IPS-18c (cell line): ENCODE results near the gene ZNF783.
"Not testable (repeated sequence)": the region's sequence is repeated elsewhere in the genome, so short reads cannot be mapped to it uniquely, and the experiment has no call there.

Source experiments
- H3K4me3 ChIP-seq: 2 replicates; pipeline ENCODE4 v1.7.0; 2013; ENCODE audit warnings: low read depth, mild to moderate bottlenecking, low read length, moderate library complexity; ENCODE audit not compliant: insufficient read depth
- H3K9me3 ChIP-seq: one replicate; pipeline ENCODE4 v1.6.1; 2013; ENCODE audit warnings: mild to moderate bottlenecking, low read length, moderate library complexity; ENCODE audit not compliant: control insufficient read depth, insufficient read depth

Gene ZNF783

DNA sequence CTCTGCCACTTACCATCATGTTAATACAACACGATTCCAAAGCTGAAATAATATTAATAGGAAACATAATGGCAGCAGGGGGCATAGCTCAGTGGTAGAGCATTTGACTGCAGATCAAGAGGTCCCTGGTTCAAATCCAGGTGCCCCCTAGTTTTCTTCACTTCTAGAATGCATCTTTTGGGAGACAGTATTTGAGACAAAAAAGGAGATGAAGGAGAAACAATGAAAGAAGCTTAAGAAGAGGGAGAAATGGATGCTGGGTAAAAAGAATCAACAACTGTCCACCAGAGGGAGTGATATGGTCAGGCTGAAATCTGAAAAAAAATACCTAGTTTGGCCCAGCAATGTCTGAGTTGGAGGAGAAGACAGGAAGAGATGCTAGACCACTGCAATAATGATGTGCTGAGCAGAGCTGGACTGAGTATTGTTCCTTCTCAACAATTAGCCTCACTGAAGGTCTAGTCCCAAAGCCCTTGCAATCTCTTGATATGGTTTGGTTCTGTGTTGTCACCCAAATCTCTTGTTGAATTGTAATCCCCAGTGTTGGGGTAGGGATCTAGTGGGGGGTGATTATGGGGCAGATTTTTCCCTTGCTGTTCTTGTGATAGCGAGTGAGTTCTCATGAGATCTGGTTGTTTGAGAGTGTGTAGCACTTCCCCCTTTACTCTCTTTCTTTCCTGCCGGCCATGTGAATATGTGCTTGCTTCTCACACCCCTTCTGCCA is 48.3 kb downstream of the ZNF783 start:
- Histone ChIP-seq H3K4me3 (no peak overlapping the region), H3K9me3 (peaks cover 2% of the 10 kb centered on the region)

DNA sequence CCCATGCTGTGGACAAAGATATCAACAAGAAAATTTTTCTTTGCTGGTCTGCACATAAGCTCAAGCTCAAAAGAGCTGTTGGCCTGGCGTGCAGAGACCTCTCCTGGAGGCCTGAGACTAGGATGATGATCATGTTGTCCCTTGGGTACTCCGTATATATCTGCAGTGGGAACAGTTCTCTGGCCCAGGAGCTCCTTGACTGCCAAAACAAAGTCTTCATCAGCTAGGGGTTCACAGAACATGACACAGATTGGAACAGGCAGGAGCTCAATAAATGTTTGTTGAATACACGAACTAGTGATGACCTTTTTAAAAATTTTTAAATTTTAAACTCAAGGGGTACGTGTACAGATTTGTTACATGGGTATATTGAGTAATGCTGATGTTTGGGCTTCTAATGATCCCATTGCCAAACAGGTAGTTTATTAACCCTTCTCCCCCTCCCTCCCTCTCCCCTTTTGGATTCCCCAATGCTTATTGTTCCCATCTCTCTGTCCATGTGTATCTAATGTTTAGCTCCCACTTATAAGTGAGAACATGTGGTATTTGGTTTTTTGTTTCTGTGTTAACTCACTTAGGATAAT is 49.1 kb downstream of the ZNF783 start:
- no peak overlapping the region for H3K4me3 ChIP-seq
- peaks cover 2% of the 10 kb centered on the region for H3K9me3 ChIP-seq

DNA sequence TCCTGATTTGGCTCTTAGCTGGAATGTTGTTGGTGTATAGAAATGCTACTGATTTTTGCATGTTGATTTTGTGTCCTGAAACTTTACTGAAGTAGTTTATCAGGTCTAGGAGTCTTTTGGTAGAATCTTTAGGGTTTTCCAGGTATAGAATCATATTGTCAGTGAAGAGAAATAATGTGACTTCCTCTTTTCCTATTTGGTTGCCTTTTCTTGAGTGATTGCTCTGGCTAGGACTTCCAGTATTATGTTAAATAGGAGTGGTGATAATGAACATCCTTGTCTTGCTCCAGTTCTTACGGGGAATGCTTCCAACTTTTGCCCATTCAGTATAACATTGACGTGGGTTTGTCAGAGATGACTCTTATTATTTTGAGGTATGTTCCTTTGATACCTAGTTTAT is 52.0 kb downstream of the ZNF783 start:
- H3K9me3 ChIP-seq = peaks cover 2% of the 10 kb centered on the region
- H3K4me3 ChIP-seq = no peak overlapping the region

DNA sequence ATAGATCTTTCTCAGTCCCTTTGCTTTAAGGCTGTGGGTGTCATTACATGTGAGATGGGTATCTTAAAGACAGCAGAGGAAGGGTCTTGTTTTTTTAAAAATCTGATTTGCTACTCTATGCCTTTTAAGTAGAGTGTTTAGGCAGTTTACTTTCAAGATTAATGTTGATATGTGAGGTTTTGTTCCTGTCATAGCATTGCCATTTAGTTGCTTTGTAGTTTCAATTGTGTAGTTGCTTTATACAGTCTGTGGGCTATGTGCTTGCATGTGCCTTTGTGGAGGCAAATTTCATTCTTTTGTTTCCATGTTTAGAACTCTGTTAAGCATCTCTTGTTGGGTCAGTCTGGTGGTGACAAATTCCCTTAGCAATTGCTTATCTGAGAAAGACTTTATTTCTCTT is 54.6 kb downstream of the ZNF783 start:
- Histone ChIP-seq H3K9me3 (no peaks in the 10 kb centered on the region), H3K4me3 (no peak overlapping the region)

DNA sequence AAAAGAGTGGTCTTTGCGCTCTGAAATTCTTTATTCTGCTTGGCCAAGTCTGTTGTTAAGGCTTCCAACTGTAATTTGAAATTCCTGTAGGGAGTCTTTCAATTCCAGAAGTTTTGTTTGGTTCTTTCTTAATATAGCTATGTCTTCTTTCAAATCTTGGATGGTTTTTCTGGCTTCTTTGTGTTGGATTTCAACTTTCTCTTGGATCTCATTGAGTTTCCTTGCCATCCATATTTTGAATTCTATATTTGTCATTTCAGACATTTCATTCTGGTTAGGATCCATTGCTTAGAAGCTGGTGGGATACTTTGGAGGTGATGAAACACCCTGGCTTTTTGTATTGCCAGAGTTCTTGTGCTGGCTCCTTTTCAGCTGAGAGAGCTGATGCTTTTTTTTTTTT is 55.5 kb downstream of the ZNF783 start:
- Histone ChIP-seq H3K9me3 (no peaks in the 10 kb centered on the region), H3K4me3 (no peak overlapping the region)

DNA sequence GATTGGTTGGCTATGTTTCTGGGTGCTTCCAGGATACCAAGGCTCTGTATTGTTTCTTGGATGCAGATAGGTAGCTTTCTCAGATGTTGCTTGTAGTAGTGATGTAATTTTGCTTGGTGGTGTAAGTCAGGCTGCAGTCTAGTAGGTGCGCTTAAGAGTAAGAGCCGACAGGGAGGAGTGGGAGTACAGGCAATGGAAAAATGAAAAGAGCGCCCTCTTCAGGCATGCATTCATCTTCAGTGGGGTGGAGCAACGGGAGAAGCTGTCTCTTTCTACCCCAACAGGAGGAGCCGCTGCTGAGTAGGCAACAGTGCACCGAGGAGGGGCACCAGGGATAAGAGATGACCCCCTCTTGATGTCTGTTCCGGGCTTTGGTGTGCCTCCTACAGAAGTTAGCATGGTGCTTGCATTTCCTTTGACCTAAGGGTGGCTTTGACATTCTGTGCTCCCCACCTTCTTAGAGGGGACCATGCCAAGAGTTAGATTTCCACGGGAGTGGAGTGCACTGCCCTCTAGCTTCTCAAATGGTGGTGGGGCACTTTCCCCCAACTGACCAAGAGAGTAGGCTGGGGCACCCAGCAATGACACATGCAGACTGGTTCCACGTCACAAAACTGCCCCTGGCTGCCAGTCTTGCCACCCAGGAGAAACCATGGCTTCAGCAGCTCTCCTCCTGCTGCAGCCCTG is 56.1 kb downstream of the ZNF783 start:
- Histone ChIP-seq H3K9me3 (no peaks in the 10 kb centered on the region), H3K4me3 (no peak overlapping the region)

DNA sequence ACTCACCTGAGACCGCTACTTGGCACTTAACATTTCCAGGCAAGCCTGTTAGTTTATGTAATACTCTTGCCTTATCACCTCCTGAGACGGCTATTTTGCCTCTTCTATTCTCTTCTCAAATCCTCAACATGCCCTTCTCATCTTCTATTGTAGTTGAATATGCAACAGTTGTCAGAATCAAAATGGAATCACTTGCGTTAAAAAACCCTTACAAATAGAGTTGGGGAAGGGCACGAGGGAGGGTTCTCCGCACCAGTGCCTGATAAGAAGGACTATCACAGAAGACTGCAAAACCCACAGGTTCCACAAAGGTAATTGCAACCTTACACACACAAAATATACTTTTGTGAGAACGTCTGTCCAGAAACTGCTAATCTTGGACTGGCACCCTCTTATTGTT is 57.4 kb downstream of the ZNF783 start:
- Histone ChIP-seq H3K9me3 (no peaks in the 10 kb centered on the region), H3K4me3 (no peak overlapping the region)

DNA sequence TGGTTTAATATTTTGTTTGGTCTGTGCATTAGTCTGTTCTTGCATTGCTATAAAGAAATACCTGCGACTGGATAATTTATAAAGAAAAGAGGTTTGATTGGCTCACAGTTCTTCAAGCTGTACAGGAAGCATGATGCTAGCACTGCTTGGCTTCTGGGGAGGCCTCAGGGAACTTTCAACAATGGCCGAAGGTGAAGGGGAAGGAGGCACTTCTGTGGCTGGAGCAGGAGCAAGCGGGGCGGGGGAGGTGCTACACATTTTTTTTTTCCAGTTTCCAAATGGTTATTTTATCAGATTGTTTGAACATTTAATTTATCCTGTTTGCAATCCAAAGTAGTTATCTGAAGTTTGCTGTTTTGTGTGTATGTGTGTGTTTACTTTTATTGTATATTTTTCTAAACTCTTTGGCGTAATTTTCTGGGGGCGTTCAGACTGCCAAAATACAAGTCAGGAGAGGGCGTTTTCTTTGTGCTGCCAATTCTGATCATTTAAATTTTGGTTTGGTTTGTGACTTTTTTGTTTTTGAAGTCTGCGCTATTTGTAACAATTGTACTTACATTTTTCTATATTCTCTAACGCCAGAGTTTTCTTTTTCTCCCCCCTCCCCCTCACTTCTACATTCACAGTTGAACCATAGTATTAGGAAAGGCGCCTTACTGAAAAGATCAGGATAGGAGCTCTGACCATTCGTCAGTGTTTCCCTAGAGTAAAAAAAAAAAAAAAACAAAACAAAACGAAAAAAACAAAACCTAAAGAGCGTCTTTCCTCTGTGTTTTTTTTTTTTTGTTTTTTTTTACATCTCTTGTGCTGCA is 58.5 kb downstream of the ZNF783 start:
- no peak overlapping the region for H3K4me3 ChIP-seq
- no peaks in the 10 kb centered on the region for H3K9me3 ChIP-seq

DNA sequence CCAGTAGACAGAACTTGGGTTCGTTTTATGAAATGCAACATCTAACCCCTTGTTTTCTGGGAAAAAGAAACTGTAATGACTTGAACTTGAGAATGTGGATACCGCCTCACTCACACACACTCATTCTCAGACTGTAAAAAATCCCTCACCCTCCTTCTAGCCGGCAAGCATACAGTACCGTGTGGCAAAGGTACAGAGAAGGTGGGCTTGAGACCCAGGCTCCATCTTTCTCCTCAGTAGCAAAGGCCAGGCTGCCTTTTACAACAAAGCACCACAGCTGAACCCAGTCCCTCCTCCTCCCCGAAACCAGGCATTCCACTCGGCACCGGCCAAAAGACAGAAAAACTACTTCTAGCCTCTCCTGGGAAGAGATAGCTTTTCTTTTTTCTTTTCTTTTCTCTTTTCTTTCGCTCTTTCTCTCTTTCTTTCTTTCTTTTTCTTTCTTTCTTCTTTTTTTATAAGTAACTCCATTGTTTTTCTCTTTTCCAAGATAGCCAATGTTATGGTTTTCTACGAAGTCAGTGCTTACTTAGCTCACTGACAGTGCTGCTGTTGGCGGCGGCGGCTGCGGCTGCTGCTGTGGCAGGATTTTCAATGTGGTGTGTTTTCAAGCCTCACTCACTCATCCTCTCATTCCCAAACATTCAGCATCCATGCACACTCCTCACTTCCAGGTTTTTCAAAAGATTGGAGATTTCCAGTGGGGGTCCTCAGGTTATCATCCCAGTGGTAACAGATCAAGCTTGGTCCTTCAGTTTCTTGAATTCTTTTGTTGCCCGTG is 59.3 kb downstream of the ZNF783 start:
- H3K9me3 ChIP-seq = not testable (repeated sequence)
- peak overlapping the region; percentile 0; the same call in 1 of the 2 replicates for H3K4me3 ChIP-seq

DNA sequence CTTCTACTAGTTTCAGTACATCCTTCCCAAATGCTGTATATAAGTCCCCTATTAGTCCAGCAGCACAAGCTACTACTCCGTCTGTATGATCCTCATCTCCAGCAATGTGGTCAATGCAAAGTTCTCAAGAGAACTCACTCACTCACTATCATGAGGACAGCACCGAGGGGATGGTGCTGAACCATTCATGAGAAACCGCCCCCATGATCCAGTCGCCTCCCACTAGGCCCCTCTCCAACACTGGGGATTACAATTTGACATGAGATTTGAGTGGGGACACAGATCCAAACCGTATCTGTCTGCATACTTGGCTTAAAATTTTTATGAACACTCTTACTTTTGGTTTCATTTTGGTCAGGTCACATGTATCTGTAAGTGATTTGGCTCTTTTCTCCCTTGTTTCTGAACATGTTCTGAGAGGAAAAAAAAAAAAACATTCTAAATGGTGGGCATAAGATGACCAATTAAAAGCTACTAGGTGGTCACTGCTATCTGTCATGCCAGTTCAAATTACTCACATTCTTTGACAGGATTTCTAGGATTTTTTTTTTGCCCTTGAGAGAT is 60.1 kb downstream of the ZNF783 start:
- H3K4me3 ChIP-seq = no peak overlapping the region; the same call in 1 of the 2 replicates
- no peaks in the 10 kb centered on the region for H3K9me3 ChIP-seq

DNA sequence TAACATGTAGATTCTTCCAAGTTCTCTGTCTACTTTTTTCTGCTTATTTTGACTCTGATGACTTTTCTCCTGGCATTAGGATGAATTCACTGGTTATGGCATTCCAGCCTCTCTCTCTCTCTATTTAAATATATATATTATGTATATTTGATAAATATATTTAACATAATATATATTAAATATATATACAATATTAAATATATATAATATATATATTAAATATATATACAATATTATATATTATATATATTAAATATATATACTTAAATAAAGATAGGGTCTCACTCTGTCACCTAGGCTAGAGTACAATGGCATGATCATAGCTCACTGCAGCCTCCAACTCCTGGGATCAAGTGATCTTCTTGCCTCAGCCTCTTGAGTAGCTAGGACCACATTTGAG is 60.7 kb downstream of the ZNF783 start:
- H3K4me3 ChIP-seq = no peak overlapping the region
- no peaks in the 10 kb centered on the region for H3K9me3 ChIP-seq

DNA sequence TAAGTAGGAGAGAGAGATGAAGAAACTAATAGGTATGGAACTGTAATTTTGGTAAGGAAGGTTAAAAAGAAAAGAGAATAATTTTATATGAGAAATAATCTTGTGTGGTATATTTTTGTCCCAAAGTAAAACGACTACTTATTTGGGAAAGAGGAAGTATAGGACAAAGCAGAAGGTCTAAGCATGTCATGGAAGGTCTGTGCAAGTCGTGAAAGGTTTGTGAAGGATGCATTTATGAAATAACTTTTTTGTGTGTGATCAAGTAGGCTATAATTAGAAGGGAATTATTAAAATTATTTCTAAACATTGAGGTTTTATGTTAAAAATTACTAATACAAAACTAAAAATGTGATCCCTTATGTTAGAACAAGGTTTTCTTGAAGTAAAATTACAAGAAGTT is 63.3 kb downstream of the ZNF783 start:
- Histone ChIP-seq H3K9me3 (no peaks in the 10 kb centered on the region), H3K4me3 (no peak overlapping the region)

DNA sequence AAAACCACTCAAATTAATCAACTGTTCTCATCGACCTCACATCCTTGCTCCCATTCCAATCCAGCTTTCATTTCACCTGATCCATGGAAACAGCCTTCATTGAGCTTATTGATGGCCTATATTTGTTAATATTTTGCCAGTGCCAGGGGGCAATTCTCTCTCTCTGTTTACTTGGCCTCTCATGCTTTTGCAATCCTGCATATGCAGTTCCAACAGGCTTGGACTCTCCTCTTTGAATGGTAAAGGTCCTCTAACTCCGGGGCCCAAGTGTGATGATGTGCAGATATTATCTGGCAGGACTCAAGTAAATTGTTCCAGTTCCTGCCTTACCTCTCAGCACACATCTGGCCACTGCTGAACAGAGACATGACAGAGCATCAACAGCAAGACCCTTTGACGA is 67.3 kb downstream of the ZNF783 start:
- Histone ChIP-seq H3K4me3 (no peak overlapping the region), H3K9me3 (no peaks in the 10 kb centered on the region)

DNA sequence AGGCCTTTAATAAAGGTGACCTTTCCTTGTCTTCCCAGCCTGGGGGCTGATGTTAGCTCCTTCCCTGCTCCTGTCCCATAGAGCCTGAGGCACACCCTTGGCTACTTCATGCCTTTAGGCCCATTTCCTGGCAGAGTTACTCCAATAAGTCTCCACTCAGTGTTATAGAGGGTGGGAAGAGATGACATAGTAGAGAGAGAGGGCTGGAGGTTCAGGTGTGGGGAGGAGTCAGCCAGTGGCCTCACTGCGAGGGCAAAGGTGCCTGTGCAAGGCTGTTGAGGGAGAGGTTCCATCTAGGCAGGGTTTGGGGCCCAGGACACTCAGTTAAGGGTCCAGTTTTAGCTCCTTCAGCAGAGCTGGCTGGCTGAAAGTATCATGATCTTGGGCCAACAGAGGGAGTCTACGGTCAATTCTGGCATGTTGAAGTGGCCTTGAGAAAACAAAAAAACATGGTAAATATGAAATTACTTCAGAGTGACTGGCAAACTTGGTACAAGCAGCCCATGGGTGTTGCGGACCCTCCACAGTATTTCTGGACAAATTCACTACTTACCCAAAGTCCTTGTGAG is 67.9 kb downstream of the ZNF783 start:
- no peaks in the 10 kb centered on the region for H3K9me3 ChIP-seq
- H3K4me3 ChIP-seq = no peak overlapping the region

DNA sequence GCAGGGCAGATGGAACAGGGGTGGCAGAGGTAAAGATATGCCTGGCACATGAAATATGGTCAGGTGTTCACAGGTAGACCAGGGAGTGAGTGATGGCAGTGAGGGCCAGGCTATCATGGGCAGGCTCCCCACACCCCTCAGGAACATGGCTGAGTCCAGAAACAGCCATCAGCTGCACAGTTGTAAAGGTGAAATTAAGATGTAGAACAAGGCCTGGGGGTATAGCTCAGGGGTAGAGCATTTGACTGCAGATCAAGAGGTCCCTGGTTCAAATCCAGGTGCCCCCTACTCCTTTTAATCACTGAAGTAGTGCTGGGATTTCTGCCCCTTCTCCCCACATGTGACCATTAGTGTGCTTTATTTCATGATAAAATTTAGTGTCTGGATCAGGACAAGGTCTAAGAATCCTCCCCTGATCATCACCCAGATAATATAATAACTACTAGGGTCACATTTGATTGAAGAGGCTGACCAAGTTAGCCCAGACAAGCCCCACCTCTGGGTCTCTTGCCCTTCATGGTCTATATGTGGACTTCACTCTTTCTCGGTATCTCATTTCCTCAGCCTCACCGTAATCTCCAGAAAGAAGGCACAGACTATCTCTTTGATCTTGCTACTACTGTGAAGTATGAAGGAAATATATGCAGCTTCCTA is 69.0 kb downstream of the ZNF783 start:
- Histone ChIP-seq H3K9me3 (no peaks in the 10 kb centered on the region), H3K4me3 (no peak overlapping the region)
